Esophagus squamous epithelium (tissue), 5 donors: ENCODE measurements around the gene ITPR2. TPM values are rescaled to one million over a fixed set of nuclear protein-coding genes. Genes with fewer than 3 reads are reported as not detected.

Experiments used
- DNase-seq: peaks from one replicate; lab custom pipeline; 2025; lab: John Stamatoyannopoulos, UW
- H3K27ac ChIP-seq, 4 donors: fragments of 200-600 bp; sonication (generic); one replicate each; pipeline ENCODE4 v1.5.1; 2016 to 2019; ENCODE audit warnings: mild to moderate bottlenecking in 1 of 4
- H3K27me3 ChIP-seq, 4 donors: fragments of 200-600 bp; sonication (generic); 1 replicate in 3 of 4; 2 replicates in 1 of 4; pipeline versions ENCODE4 v1.5.1 to v1.6.0; 2017 to 2021; ENCODE audit warnings: antibody characterized with exemption in 1 of 4
- H3K36me3 ChIP-seq, 3 donors: fragments of 200-600 bp; sonication (generic); one replicate each; pipeline ENCODE4 v1.5.1; 2016 to 2019
- H3K4me1 ChIP-seq, 3 donors: fragments of 200-600 bp; sonication (generic); one replicate each; pipeline ENCODE4 v1.5.1; 2017 to 2019
- H3K4me3 ChIP-seq, 4 donors: fragments of 200-600 bp; sonication (generic); 1 replicate in 3 of 4; 2 replicates in 1 of 4; pipeline ENCODE4 v1.5.1; 2016 to 2019; ENCODE audit warnings: mild to moderate bottlenecking in 2 of 4, moderate library complexity in 1 of 4
- H3K9me3 ChIP-seq, 3 donors: fragments of 200-600 bp; sonication (generic); one replicate each; pipeline ENCODE4 v1.5.1; 2016 to 2019
- CTCF ChIP-seq, 6 experiments: fragments of 450-650 bp in 4 of 6; fragments of 200-600 bp in 2 of 6; sonication (generic) in 2 of 6; IDR thresholded peaks; one replicate each; pipeline ENCODE4 v1.5.1; 2016 to 2019; ENCODE audit warnings: antibody characterized with exemption in 6 of 6, mild to moderate bottlenecking in 4 of 6, moderate library complexity in 4 of 6
- POLR2A ChIP-seq, 4 donors: fragments of 450-650 bp; IDR thresholded peaks; one replicate each; pipeline ENCODE4 v1.6.1; 2017; ENCODE audit warnings: antibody characterized with exemption in 4 of 4, mild to moderate bottlenecking in 4 of 4, moderate library complexity in 3 of 4
- WGBS, 2 donors: methylation state at CpG; one replicate each; pipeline ENCODE4 v1.1.5; 2018; 5-methylcytosine and 5-hydroxymethylcytosine counted together
- intact Hi-C: fragments of 100-400 bp; cut with DNase I; formaldehyde crosslinking; loops from one replicate; pipeline ENCODE4 v1.15.0; 2022
- total RNA-seq, 4 donors: library from RNA; depleted of rRNA; stranded (reverse); fragments of >200 nt; gene quantifications; one replicate each; pipeline ENCODE4 v1.1.0, GENCODE V29; 2016
- donor health status: DM: yes; HTN: yes; CAD: no.

The ITPR2 gene
- total RNA-seq, 4 donors from 2014 or later = 30.7 to 49.3 (median 37.6) TPM

- DNase-seq = no peak
- Histone ChIP-seq H3K27me3 (no peaks in the 10 kb centered on the region), H3K4me1 (no peaks in the 10 kb centered on the region), H3K9me3 (no peaks in the 10 kb centered on the region), H3K27ac (no peak overlapping the region), H3K36me3 (peaks cover 0 to 28% (median 0%) of the 10 kb centered on the region in 3 donors), H3K4me3 (no peak overlapping the region)
- WGBS, 2 donors = 65 to 90% methylated on average over 3 of the region's 3 CpGs
- intact Hi-C loops = no loop called here
- TF ChIP-seq CTCF (IDR thresholded peaks at IDR 0.05) (no peak), POLR2A (IDR thresholded peaks at IDR 0.05) (no peak)
Measured at GRCh38 chr12:26668847-26669246, 164.1 kb downstream of the ITPR2 start.

GRCh38 chr12:26668230-26668629, 164.8 kb downstream of the ITPR2 start:
- no peaks in the 10 kb centered on the region for H3K27me3 ChIP-seq
- no peaks in the 10 kb centered on the region for H3K4me1 ChIP-seq
- no peak for TF ChIP-seq POLR2A (IDR thresholded peaks at IDR 0.05)
- 91 to 93% methylated on average over 1 of the region's 1 CpG for WGBS, 2 donors
- DNase-seq = no peak
- H3K9me3 ChIP-seq = no peaks in the 10 kb centered on the region
- peaks cover 0 to 35% (median 0%) of the 10 kb centered on the region in 3 donors for H3K36me3 ChIP-seq
- H3K4me3 ChIP-seq = no peak overlapping the region
- intact Hi-C loops = no loop called here
- no peak overlapping the region for H3K27ac ChIP-seq

GRCh38 chr12:26666286-26666685, 166.7 kb downstream of the ITPR2 start:
- Histone ChIP-seq H3K9me3 (no peaks in the 10 kb centered on the region), H3K4me3 (no peak overlapping the region), H3K36me3 (peaks cover 0 to 53% (median 0%) of the 10 kb centered on the region in 3 donors), H3K4me1 (no peaks in the 10 kb centered on the region), H3K27me3 (no peaks in the 10 kb centered on the region), H3K27ac (no peak overlapping the region)
- intact Hi-C loops = no loop called here
- WGBS, 2 donors = 82 to 91% methylated on average over 5 of the region's 5 CpGs
- DNase-seq = no peak
- no peak for TF ChIP-seq POLR2A (IDR thresholded peaks at IDR 0.05)
- no peak for TF ChIP-seq CTCF (IDR thresholded peaks at IDR 0.05)

- no peak overlapping the region for H3K4me3 ChIP-seq
- WGBS, 2 donors = 86 to 95% methylated on average over 3 of the region's 3 CpGs
- H3K4me1 ChIP-seq = no peaks in the 10 kb centered on the region
- intact Hi-C loops = no loop called here
- no peak for DNase-seq
- H3K36me3 ChIP-seq = peaks cover 0 to 80% (median 0%) of the 10 kb centered on the region in 3 donors
- H3K27me3 ChIP-seq = no peaks in the 10 kb centered on the region
- H3K9me3 ChIP-seq = no peaks in the 10 kb centered on the region
- no peak overlapping the region for H3K27ac ChIP-seq
- TF ChIP-seq CTCF (IDR thresholded peaks at IDR 0.05) (no peak), POLR2A (IDR thresholded peaks at IDR 0.05) (no peak)
Measured at GRCh38 chr12:26661399-26661798, 171.6 kb downstream of the ITPR2 start.

- Histone ChIP-seq H3K27me3 (no peaks in the 10 kb centered on the region), H3K4me1 (no peaks in the 10 kb centered on the region), H3K27ac (no peak overlapping the region), H3K4me3 (no peak overlapping the region), H3K36me3 (peaks cover 0 to 86% (median 0%) of the 10 kb centered on the region in 3 donors), H3K9me3 (no peaks in the 10 kb centered on the region)
- TF ChIP-seq POLR2A (IDR thresholded peaks at IDR 0.05) (no peak), CTCF (IDR thresholded peaks at IDR 0.05) (no peak)
- WGBS, 2 donors = 43 to 96% methylated on average over 2 of the region's 2 CpGs
- intact Hi-C loops = no loop called here
- DNase-seq = no peak
Measured at GRCh38 chr12:26659930-26660329, 173.1 kb downstream of the ITPR2 start.

GRCh38 chr12:26658991-26659390, 174.0 kb downstream of the ITPR2 start:
- H3K4me3 ChIP-seq = no peak overlapping the region
- TF ChIP-seq POLR2A (IDR thresholded peaks at IDR 0.05) (no peak), CTCF (IDR thresholded peaks at IDR 0.05) (no peak)
- no peaks in the 10 kb centered on the region for H3K27me3 ChIP-seq
- intact Hi-C loops = no loop called here
- no peaks in the 10 kb centered on the region for H3K4me1 ChIP-seq
- WGBS, 2 donors = 74 to 79% methylated on average over 4 of the region's 4 CpGs
- no peak for DNase-seq
- no peaks in the 10 kb centered on the region for H3K9me3 ChIP-seq
- H3K27ac ChIP-seq = no peak overlapping the region
- peaks cover 0 to 88% (median 0%) of the 10 kb centered on the region in 3 donors for H3K36me3 ChIP-seq
